Mononuclear cell (primary cell): Measurements from ENCODE around the gene TNPO2. TPM values are rescaled to one million over a fixed set of nuclear protein-coding genes. Genes with fewer than 3 reads are reported as not detected.

ENCODE experiments used
- H3K27me3 ChIP-seq: 2 replicates; pipeline ENCODE4 v1.6.0; 2011; ENCODE audit warnings: low read length, control low read depth; ENCODE audit not compliant: insufficient read depth
- H3K4me1 ChIP-seq: 2 replicates; pipeline ENCODE4 v1.5.1; 2011; ENCODE audit warnings: mild to moderate bottlenecking, low read length, control low read depth; ENCODE audit not compliant: insufficient read depth
- H3K4me3 ChIP-seq: 2 replicates; pipeline ENCODE4 v1.5.1; 2011; ENCODE audit warnings: mild to moderate bottlenecking, low read length, moderate library complexity
- H3K9me3 ChIP-seq: 2 replicates; pipeline ENCODE4 v1.5.1; 2011; ENCODE audit warnings: low read depth, mild to moderate bottlenecking, control low read depth, low read length
- total RNA-seq: library from RNA; depleted of rRNA; stranded (reverse); fragments of >200 nt; gene quantifications from one replicate; pipeline ENCODE4 v1.2.3, GENCODE V29; 2012

The TNPO2 gene
- total RNA-seq = 20.3 TPM

DNA sequence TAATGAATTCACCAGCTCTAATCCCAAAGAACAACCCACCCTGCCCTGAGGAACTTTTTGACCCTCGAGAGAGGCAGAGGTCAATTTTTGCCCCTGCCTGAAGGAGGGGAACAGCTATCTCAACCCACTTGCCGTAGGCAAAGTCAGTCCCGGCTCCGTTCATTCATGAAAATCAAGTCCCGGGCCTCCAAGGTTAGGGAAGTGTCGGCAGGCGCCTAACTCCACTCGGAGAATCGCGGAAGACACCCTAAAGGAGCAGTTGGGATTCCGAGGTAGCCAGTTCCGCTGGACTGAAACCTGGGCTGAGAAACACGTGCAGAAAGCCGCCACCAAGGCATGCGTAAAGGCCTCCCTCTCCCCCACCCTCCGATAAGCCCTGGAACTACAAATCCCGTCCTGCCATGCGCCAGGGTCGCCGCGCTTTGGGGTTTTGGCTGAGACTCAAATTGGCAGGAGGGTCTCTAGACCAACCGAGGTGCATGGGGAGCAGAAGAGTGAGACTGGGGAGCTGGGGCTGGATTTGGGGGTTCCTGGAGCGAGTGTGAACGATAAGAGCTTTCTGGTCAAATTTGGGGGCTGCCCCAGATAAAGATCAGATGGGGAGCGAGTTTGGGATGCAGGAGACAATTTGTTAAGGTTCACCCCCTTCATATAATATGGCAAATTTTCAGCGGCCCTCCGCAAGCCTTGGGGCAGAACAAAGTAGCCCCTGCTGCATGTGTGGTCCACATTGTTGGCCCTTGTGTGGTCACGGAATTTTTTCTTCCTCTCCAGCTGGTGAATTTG, at the start of gene TNPO2:
TNPO2 (minus strand) TSS at position 292 of the 786 bp plus-strand sequence. CDS start 2,955 bp downstream, outside the sequence.
- Histone ChIP-seq H3K9me3 (no peaks in the 10 kb centered on the region), H3K4me3 (peak within 1 kb of the TSS; percentile 89), H3K27me3 (no peaks in the 10 kb centered on the region), H3K4me1 (peaks cover 34% of the 10 kb centered on the region)

- no peak overlapping the region for H3K4me3 ChIP-seq
- no peaks in the 10 kb centered on the region for H3K27me3 ChIP-seq
- no peaks in the 10 kb centered on the region for H3K9me3 ChIP-seq
- peaks cover 21% of the 10 kb centered on the region for H3K4me1 ChIP-seq
Observed at GRCh38 chr19:12772323-12772722, 48.6 kb upstream of the TNPO2 start.

GRCh38 chr19:12770922-12771321, 47.2 kb upstream of the TNPO2 start:
- H3K4me1 ChIP-seq = peaks cover 12% of the 10 kb centered on the region
- H3K4me3 ChIP-seq = no peak overlapping the region
- H3K9me3 ChIP-seq = no peaks in the 10 kb centered on the region
- H3K27me3 ChIP-seq = no peaks in the 10 kb centered on the region

DNA sequence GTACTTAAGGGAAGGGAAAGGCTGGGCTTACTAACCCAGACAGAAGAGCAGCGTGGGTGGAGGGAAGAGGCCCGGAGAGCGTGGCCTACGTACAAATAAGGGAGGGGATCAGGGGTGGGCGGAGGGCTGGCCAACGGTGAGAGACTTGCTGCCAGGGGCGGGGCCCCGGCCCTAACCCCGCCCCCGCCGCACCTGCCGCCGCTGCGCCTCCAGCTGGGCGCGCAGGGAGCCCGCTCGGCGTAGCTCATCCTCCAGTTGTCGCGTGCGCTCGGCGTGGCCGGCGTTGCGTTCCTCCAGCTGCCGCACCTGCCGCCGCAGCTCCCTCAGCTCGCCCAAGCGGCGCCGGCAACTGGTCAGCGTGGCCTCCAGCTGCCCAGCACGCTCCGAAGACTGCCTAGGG, 46.0 kb upstream of the TNPO2 start:
- H3K4me3 ChIP-seq = no peak overlapping the region
- peaks cover 9% of the 10 kb centered on the region for H3K4me1 ChIP-seq
- no peaks in the 10 kb centered on the region for H3K27me3 ChIP-seq
- no peaks in the 10 kb centered on the region for H3K9me3 ChIP-seq

- H3K4me3 ChIP-seq = no peak overlapping the region
- peaks cover 9% of the 10 kb centered on the region for H3K4me1 ChIP-seq
- H3K9me3 ChIP-seq = no peaks in the 10 kb centered on the region
- H3K27me3 ChIP-seq = no peaks in the 10 kb centered on the region
Observed at GRCh38 chr19:12767666-12768065, 43.9 kb upstream of the TNPO2 start.

- H3K4me1 ChIP-seq = peaks cover 9% of the 10 kb centered on the region
- no peaks in the 10 kb centered on the region for H3K27me3 ChIP-seq
- no peak overlapping the region for H3K4me3 ChIP-seq
- no peaks in the 10 kb centered on the region for H3K9me3 ChIP-seq
Observed at GRCh38 chr19:12767150-12767549, 43.4 kb upstream of the TNPO2 start.

- H3K9me3 ChIP-seq = no peaks in the 10 kb centered on the region
- peaks cover 9% of the 10 kb centered on the region for H3K4me1 ChIP-seq
- H3K4me3 ChIP-seq = no peak overlapping the region
- no peaks in the 10 kb centered on the region for H3K27me3 ChIP-seq
Observed at GRCh38 chr19:12766051-12766521, 42.4 kb upstream of the TNPO2 start.

DNA sequence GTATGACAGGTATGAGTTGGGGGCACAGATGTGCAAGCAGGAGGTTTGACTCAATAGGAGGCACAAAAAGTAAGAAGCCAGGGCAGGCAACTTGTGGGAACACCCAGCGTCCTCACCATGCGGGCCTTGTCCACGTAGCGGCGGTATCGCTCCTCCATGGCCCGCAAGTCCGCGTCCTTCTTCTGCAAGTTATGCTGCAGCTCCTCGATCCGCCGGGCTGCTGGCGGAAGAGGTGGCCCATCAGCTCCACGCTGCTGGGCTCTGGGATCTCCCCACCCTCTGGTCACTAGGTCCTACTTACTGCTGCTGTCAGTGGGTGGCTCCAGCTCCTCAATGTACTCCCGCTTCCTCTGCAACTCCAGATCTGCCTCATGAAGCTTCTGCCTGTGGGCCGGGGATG, 41.0 kb upstream of the TNPO2 start:
- Histone ChIP-seq H3K4me3 (no peak overlapping the region), H3K9me3 (no peaks in the 10 kb centered on the region), H3K27me3 (no peaks in the 10 kb centered on the region), H3K4me1 (peaks cover 9% of the 10 kb centered on the region)

DNA sequence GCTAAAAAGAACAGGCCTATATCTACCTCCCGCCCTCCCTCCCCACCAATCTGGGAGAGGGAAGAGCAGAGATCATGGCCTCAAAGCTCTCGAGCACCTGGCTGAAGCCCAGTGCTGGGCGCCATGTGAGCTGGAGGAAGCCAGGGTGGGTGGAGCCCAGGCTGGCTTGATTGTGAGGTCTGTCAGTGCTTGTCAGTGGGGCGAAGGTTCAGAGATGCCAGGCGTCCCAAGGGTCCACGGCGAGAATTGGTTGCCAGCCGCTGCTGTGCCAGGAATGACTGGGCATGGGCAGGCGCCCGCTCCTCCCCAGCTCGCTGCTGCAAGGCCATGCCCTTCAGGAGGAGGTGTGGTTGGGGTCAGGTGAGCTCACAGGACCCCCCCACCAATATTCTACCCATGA, 39.4 kb upstream of the TNPO2 start:
- H3K4me3 ChIP-seq = no peak overlapping the region
- no peaks in the 10 kb centered on the region for H3K27me3 ChIP-seq
- no peaks in the 10 kb centered on the region for H3K9me3 ChIP-seq
- H3K4me1 ChIP-seq = peaks cover 9% of the 10 kb centered on the region

DNA sequence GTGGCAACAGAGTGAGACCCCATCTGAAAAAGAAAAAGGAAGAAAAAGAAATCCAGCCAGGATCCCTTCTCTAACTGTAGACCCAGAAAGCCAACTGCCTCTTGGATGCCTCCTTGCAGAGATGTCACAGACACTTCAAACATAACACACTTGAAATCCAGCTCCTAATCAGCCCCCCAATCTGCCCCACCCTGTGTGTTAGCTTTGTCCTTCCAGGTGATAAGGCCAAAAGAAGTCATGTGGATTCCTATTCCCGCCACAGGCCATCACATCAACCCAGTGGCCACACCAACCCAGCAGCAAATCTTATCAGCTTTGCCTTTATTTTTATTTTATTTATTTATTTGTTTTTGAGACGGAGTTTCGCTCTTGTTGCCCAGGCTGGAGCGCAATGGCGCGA, 36.0 kb upstream of the TNPO2 start:
- H3K4me1 ChIP-seq = peaks cover 9% of the 10 kb centered on the region
- no peaks in the 10 kb centered on the region for H3K27me3 ChIP-seq
- no peaks in the 10 kb centered on the region for H3K9me3 ChIP-seq
- no peak overlapping the region for H3K4me3 ChIP-seq

- no peak overlapping the region for H3K4me3 ChIP-seq
Observed at GRCh38 chr19:12757544-12758274, 34.0 kb upstream of the TNPO2 start.

DNA sequence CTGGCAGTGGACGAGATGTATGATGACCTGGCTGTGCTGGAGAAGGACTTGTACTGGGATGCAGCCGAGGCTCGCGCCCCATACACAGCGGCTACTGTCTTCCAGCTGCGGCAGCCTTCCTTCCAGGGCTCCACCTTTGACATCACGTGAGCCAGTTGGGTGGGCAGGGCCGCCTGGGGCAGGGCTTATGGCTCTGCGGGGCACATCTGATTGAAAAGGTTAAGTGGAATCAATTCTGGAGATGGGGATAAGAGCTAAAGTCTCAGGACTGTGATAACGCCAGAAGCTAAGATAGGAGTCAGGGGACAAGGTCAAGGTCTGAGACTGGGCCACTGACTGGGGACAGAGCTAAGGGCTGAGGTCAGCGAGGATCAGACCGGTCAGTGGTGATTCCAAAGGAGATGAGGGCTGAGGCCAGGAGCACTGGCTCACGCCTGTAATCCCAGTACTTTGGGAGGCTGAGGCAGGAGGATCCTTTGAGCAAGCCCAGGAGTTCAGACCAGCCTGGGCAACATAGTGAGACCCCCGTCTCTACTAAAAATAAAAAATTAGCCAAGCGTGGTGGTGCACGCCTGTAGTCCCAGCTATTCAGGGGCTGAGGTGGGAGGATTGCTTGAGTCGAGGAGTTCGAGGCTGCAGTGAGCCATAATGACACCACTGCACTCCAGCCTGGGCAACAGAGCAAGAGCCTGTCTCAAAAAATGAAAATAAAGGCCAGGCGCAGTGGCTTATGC, 32.6 kb upstream of the TNPO2 start:
- peaks cover 9% of the 10 kb centered on the region for H3K4me1 ChIP-seq
- no peaks in the 10 kb centered on the region for H3K27me3 ChIP-seq
- H3K4me3 ChIP-seq = no peak overlapping the region
- no peaks in the 10 kb centered on the region for H3K9me3 ChIP-seq

More at GRCh38 chr19:12757544-12758274, 34.0 kb upstream of the TNPO2 start:
- peaks cover 9% of the 10 kb centered on the region for H3K4me1 ChIP-seq
- H3K9me3 ChIP-seq = no peaks in the 10 kb centered on the region
- no peaks in the 10 kb centered on the region for H3K27me3 ChIP-seq

GRCh38 chr19:12754465-12755196, 30.9 kb upstream of the TNPO2 start:
- Histone ChIP-seq H3K4me3 (no peak overlapping the region), H3K27me3 (no peaks in the 10 kb centered on the region), H3K4me1 (peaks cover 9% of the 10 kb centered on the region), H3K9me3 (no peaks in the 10 kb centered on the region)

GRCh38 chr19:12752056-12752781, 28.5 kb upstream of the TNPO2 start:
- no peaks in the 10 kb centered on the region for H3K9me3 ChIP-seq
- no peaks in the 10 kb centered on the region for H3K27me3 ChIP-seq
- peaks cover under 1% of the 10 kb centered on the region for H3K4me1 ChIP-seq
- no peak overlapping the region for H3K4me3 ChIP-seq
